GM12874 (cell line): ENCODE data around the gene UBE2O.

ENCODE experiments used
- CTCF ChIP-seq: IDR thresholded peaks from 2 replicates; pipeline ENCODE4 v1.5.1; 2011; ENCODE audit warnings: low read depth, mild to moderate bottlenecking, control low read depth, low read length, moderate library complexity; ENCODE audit not compliant: insufficient read depth

UBE2O gene

DNA sequence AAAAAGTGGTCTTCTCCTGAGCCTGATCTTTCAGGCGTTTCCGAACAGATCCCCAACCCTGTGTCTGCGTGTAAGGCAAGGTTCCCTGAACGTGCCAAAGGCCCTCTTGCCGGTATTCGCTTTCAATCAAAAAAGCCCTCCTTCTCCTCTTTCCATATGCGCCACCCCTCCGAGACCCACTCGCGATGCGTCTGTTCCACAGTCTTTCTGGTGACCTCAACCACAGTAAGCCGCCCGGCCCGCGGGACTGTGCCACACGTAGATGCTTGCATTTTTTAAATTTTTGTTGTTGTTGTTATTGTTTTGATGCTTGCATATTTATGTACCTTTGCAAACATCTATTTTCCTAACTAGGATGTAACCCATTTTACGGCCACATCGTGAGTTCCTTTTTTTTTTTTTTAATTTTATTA, 98.6 kb downstream of the UBE2O start:
- no peak for TF ChIP-seq CTCF

DNA sequence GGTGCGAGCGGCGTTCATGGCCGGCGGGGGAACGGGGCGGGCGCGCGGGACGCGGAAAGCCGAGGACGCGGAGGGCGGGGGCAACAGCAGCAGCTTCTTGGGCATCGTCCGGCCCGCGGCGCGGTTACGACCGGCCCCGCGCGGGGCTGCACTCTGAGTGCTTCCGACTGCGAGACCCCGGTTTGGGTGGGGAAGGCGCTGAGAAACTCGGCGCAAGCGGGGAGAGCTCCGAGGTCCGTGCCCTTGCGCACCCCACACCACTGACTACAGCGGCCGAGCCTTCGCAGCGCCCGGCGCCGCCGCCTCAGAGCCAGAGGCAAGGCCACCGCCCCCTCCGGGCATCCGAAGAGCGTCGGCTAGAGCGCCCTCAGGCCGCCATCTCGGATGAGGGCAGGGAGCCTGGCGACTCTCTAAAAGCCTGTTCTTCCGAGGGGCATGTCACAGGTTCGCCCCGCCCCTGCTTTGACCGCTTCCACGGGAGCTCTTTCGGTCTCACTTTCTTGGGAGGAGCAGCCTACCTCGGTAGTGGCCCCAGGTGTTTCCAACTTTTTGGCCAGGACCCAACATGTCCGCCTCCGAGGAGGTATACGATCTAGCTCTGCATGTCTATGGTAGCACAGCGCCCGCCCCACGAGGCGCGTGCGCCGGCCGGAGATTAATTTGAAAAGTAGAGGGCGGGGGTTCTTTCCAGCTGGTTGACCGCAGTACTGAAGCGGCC, 99.2 kb downstream of the UBE2O start, which contains the start of gene PRPSAP1:
Gene PRPSAP1, minus strand, starts transcription at position 318 of the 718 bp plus-strand sequence. Its CDS starts 213 bp downstream, at position 105.
- no peak for TF ChIP-seq CTCF

DNA sequence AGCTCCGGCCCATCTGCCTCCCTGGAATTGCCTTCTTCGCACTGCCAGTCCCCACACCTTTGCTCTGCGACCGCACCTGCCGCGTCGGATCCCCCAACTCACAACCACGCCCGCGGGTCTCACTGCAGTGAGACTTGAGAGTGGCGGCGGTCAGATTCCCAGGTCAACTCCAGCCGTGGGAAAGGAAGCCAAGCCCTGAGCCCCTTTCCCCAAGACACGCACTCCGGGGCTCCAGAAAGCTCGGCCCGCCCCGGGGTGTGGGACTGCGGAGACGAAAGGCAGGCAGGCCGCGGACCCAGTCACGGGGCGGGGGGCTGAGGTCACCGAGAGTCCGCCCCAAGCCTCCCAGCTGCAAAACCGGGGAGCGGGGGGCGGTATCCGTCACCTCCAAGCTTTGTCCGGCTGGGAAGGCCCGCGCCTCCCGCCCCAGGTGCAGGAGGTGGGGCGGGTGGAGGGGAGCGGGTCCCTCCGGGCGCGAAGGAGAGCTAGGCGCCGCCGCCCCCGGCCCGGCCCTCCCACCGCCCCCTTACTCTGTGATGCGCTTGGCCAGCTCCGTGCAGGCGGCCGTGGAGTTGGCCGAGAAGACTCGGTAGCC, 99.9 kb downstream of the UBE2O start:
- TF ChIP-seq CTCF = no peak

DNA sequence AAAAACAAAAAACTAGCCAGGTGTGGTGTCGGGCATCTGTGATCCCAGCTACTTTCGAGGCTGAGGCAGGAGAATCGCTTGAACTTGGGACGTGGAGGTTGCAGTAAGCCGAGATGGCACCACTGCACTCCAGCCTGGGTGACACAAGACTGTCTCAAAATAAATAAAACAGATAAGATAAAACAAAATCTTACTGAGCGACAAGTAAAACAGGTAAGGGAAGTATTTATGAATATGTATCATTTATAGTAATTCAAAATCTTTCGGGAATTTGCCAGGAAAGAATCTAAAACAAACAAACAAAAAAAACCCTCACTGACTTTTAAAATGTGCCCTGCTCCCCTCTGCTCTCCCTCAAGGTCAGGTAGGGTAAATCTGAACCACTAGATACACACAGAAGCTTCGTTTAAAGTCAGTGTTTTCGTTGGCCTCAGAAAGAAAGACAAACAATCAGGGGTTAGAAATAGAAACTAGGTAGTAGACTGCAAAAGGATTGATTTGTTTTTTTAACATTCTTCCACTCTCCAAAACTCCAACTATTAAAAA, 101.4 kb downstream of the UBE2O start:
- TF ChIP-seq CTCF = no peak

GRCh38 chr17:76350463-76350862, 102.5 kb downstream of the UBE2O start:
- no peak for TF ChIP-seq CTCF

DNA sequence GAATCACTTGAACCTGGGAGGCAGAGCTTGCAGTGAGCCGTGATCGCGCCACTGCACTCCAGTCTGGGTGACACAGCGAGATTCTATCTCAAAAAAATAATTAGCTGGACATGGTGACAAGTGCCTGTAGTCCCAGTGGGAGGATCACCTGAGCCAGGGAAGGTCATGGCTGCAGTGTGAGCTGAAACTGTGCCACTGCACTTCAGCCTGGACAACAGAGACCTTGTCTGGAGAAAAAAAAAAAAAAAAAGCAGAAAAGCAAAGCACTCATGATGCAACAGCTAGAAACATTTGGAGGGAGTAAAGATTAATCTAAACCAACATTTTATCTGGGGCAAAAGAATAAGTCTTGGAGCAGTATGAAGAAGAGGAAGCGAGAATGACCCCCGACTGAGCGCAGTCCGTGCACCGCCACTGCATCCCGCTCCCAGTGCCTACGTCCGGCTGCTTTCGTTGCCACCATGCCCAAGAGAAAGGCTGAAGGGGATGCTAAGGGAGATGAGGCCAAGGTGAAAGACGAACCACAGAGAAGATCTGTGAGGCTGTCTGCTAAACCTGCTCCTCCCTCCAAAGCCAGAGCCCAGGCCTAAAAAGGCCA, 107.5 kb downstream of the UBE2O start:
- no peak for TF ChIP-seq CTCF

- no peak for TF ChIP-seq CTCF
Measured at GRCh38 chr17:76343106-76343505, 109.8 kb downstream of the UBE2O start.
